Measurements from ENCODE around the gene COPE. TPM values are rescaled to one million over a fixed set of nuclear protein-coding genes. Genes with fewer than 3 reads are reported as not detected.

Gene COPE
- total RNA-seq, 4 donors from 2014 or later: 97.3 to 164 (median 144) TPM

GRCh38 chr19:18955042-18955441 lies 35.9 kb upstream of the COPE start:
- TF ChIP-seq CTCF (IDR thresholded peaks at IDR 0.05; ENCODE audit: low read depth): no peak

- TF ChIP-seq CTCF (IDR thresholded peaks at IDR 0.05; ENCODE audit: low read depth): no peak
Measured at GRCh38 chr19:18954094-18954493, 34.9 kb upstream of the COPE start.

GRCh38 chr19:18951721-18952281 lies 32.6 kb upstream of the COPE start:
- no peak for TF ChIP-seq CTCF (IDR thresholded peaks at IDR 0.05; ENCODE audit: low read depth)

GRCh38 chr19:18949858-18950257 lies 30.7 kb upstream of the COPE start:
- no peak for TF ChIP-seq CTCF (IDR thresholded peaks at IDR 0.05; ENCODE audit: low read depth)

GRCh38 chr19:18948976-18949356 lies 29.8 kb upstream of the COPE start:
- no peak for TF ChIP-seq CTCF (IDR thresholded peaks at IDR 0.05; ENCODE audit: low read depth)

GRCh38 chr19:18948075-18948975 lies 29.1 kb upstream of the COPE start:
- TF ChIP-seq CTCF (IDR thresholded peaks at IDR 0.05; ENCODE audit: low read depth): no peak

GRCh38 chr19:18946918-18947317 lies 27.7 kb upstream of the COPE start:
- no peak for TF ChIP-seq CTCF (IDR thresholded peaks at IDR 0.05; ENCODE audit: low read depth)

Measured in subcutaneous adipose tissue (tissue), 4 donors.